Psoas muscle (tissue), 8 donors: Measurements from ENCODE around the gene ANO9. TPM values are rescaled to one million over a fixed set of nuclear protein-coding genes. Genes with fewer than 3 reads are reported as not detected.

Experiments
- ATAC-seq, 4 donors: fragments of 200-7000 bp; cut with Tn5 transposase; one replicate each; pipeline ENCODE4 v1.9.1; 2020; ENCODE audit warnings: moderate library complexity in 3 of 4, mild to moderate bottlenecking in 2 of 4
- DNase-seq, 2 donors: peaks; one replicate each; pipeline ENCODE4 v3.0.0-alpha.2; 2020
- H3K27ac ChIP-seq: fragments of 200-600 bp; one replicate; pipeline ENCODE4 v1.8.0; 2022
- H3K27me3 ChIP-seq, 3 donors: fragments of 200-600 bp in 1 of 3; one replicate each; pipeline versions ENCODE4 v1.6.1 to v1.8.0; 2013 to 2022; ENCODE audit warnings: low read length in 2 of 3, mild to moderate bottlenecking in 2 of 3, moderate library complexity in 1 of 3; ENCODE audit not compliant: insufficient read depth in 3 of 3
- H3K36me3 ChIP-seq, 2 donors: fragments of 200-600 bp in 1 of 2; one replicate each; pipeline versions ENCODE4 v1.6.1 to v1.8.0; 2013 to 2022; ENCODE audit warnings: low read depth in 1 of 2, mild to moderate bottlenecking in 1 of 2, moderate library complexity in 1 of 2; ENCODE audit not compliant: insufficient read depth in 1 of 2
- H3K4me1 ChIP-seq: fragments of 200-600 bp; one replicate; pipeline ENCODE4 v1.8.0; 2022
- H3K4me3 ChIP-seq: fragments of 200-600 bp; one replicate; pipeline ENCODE4 v1.8.0; 2022; ENCODE audit warnings: mild to moderate bottlenecking
- H3K9me3 ChIP-seq: fragments of 200-600 bp; one replicate; pipeline ENCODE4 v1.8.0; 2022
- WGBS, 3 donors: extraction: QIAGEN DNeasy Blood & Tissue Kit; methylation state at CpG; one replicate each; pipeline versions ENCODE4 v1.1.6 to v1.1.7; 2013; 5-methylcytosine and 5-hydroxymethylcytosine counted together
- intact Hi-C, 2 donors: fragments of 100-400 bp; cut with DNase I; formaldehyde crosslinking; loops; one replicate each; pipeline versions ENCODE4 v1.11.0 to v1.14.2; 2022
- polyA plus RNA-seq, 3 donors: library from polyadenylated mRNA; stranded (reverse); fragments of 200-250 nt; gene quantifications; one replicate each; pipeline ENCODE4 v1.2.3, GENCODE V29; 2013
- total RNA-seq, 4 donors: library from RNA; stranded (reverse); fragmentation: NEBNext Ultra II Directional in 2 of 4; extraction: Animal tissue kit (Norgen Biotek cat#: 25700) in 2 of 4; gene quantifications; one replicate each; pipeline versions ENCODE4 v1.2.1 to v1.2.4, GENCODE V29; 2021 to 2023
- TF ChIP-seq, protein P1 (sequence below): fragments of 200-600 bp; IDR thresholded peaks from one replicate; pipeline ENCODE4 v1.8.0; 2022; ENCODE audit warnings: antibody characterized with exemption
- donor health status: healthy with polysubstance abuse.
- donor health status: DM: no; HTN: no; CAD: no; lungs with moderate emphysema.
- donor health status: Bipolar disorder and iron deficiency.
- donor health status: healthy.
- donor health status: DM: yes; HTN: yes; CAD: no.
- donor health status: DM: no; HTN: no; CAD: no.
- donor health status: DM: no; HTN: no; CAD: no.
- donor health status: DM: yes; HTN: yes; CAD: no.

Gene ANO9
- total and polyA plus RNA-seq, 7 donors: 0.09 to 0.59 (median 0.13) TPM; not detected in 1

DNA sequence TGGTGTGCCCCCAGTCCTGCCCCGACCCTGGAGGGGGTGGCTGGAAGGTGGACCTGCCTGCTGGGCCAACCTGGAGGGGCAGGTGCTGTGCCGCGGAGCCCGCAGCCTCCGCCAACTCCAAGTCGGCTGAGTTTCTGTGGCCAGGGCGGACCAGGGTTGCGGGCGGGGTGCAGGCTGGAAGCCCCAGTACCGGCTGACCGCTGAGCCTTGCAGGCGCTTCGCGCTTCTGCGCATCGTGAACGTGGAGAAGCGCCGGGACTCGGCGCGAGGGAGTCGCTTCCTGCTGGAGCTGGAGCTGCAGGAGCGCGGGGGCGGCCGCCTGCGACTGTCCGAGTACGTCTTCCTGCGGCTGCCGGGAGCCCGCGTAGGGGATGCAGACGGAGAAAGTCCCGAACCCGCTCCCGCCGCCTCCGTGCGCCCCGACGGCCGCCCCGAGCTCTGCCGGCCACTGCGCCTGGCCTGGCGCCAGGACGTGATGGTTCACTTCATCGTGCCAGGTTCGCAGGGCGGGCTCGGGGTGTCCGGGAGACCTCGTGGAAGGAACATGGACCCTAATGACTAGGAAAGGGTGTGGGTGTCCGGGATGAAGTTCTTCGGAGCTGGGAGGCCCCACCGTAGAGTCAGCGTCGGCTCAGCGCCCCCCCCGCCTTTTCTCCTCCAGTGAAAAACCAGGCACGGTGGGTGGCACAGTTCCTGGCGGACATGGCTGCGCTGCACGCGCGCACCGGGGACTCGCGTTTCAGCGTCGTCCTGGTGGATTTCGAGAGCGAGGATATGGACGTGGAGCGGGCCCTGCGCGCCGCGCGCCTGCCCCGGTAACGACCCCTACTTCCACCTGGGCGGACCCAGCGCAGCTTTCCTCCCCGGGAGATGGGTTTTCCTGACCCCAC, 62.4 kb downstream of the ANO9 start:
- DNase-seq (peak in 1 of 2 donors; percentile 45), ATAC-seq (no peak)
- Histone ChIP-seq H3K27ac (no peak overlapping the region), H3K4me3 (no peak overlapping the region), H3K4me1 (no peaks in the 10 kb centered on the region), H3K27me3 (peaks cover 0 to 33% (median 15%) of the 10 kb centered on the region in 3 donors), H3K9me3 (no peaks in the 10 kb centered on the region), H3K36me3 (no peaks in the 10 kb centered on the region)
- TF ChIP-seq, protein P1, sequence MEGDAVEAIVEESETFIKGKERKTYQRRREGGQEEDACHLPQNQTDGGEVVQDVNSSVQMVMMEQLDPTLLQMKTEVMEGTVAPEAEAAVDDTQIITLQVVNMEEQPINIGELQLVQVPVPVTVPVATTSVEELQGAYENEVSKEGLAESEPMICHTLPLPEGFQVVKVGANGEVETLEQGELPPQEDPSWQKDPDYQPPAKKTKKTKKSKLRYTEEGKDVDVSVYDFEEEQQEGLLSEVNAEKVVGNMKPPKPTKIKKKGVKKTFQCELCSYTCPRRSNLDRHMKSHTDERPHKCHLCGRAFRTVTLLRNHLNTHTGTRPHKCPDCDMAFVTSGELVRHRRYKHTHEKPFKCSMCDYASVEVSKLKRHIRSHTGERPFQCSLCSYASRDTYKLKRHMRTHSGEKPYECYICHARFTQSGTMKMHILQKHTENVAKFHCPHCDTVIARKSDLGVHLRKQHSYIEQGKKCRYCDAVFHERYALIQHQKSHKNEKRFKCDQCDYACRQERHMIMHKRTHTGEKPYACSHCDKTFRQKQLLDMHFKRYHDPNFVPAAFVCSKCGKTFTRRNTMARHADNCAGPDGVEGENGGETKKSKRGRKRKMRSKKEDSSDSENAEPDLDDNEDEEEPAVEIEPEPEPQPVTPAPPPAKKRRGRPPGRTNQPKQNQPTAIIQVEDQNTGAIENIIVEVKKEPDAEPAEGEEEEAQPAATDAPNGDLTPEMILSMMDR: no peak
- intact Hi-C loops: no loop called here
- 86 to 92% (median 90%) methylated on average over 79 to 87 of the region's 87 CpGs for WGBS, 3 donors

DNA sequence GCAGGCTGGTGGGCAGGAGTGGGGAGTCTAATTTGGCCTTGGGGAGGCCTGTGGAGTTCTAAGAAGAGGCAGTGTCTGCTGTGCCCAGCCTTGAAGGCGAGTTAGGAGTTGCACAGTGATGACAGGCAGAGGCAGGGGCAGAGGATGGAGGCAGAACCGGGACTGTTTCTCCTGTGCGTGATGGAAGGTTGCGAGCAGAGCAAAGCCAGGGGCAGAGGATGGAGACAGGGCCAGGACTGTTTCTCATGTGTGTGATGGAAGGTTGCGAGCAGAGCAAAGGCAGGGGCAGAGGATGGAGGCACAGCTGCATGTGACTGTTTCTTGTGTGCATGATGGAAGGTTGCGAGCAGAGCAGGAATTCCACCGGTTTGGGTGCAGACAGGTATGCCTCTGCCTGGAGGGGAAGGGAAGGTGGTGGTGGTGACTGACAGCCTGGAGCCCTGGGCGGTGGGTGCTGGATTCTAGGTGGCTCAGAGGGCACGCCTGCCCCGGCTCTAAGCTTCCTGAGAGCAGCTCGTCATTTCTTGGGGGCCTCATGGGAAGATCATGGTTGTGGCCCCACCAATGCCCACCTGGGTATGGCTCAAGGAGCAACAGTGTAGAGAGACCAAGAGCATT, 63.8 kb downstream of the ANO9 start:
- Histone ChIP-seq H3K27me3 (peaks cover 0 to 29% (median 17%) of the 10 kb centered on the region in 3 donors), H3K9me3 (no peaks in the 10 kb centered on the region), H3K4me1 (no peaks in the 10 kb centered on the region), H3K4me3 (no peak overlapping the region), H3K36me3 (no peaks in the 10 kb centered on the region), H3K27ac (no peak overlapping the region)
- DNase-seq: no peak
- no peak for ATAC-seq
- WGBS, 3 donors: 78 to 85% (median 83%) methylated on average over 11 of the region's 11 CpGs
- intact Hi-C loops: no loop called here
- TF ChIP-seq, protein P1: no peak

DNA sequence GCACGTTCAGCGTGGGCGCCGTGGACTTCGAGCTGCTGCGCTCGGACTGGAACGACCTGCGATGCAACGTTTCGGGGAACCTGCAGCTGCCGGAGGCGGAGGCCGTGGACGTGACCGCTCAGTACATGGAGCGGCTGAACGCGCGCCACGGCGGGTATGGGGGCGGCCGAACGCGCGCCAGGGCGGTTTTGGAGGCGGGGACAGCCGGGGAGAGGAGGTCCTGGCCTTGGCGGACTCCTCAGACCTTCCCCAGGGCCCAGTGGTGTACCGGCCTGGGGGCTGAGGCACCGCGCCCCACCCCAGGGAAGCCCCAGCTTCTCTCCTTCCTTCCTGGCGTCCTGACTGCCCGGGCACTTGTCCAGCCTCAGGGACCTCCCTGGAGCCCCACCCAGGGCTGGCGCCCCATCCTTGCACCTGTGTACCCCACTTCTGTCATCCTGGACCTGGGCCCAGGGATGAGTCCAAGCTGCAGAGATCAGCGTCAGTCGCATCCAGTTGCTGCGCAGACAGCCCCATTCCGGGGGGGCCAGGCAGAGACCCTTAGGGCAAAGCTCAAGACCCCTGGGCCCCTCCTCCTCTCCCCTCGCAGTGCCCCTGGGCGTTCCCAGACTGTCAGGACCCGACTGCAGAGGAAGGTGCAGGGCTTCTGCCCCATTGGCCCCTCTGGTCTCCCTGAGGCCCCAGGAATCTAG, 64.5 kb downstream of the ANO9 start:
- ATAC-seq (no peak), DNase-seq (no peak)
- Histone ChIP-seq H3K27ac (no peak overlapping the region), H3K4me1 (no peaks in the 10 kb centered on the region), H3K36me3 (no peaks in the 10 kb centered on the region), H3K27me3 (peaks cover 0 to 28% (median 16%) of the 10 kb centered on the region in 3 donors), H3K4me3 (no peak overlapping the region), H3K9me3 (no peaks in the 10 kb centered on the region)
- WGBS, 3 donors: 81 to 84% (median 83%) methylated on average over 30 to 44 of the region's 44 CpGs
- intact Hi-C loops: no loop called here
- TF ChIP-seq, protein P1: no peak

DNA sequence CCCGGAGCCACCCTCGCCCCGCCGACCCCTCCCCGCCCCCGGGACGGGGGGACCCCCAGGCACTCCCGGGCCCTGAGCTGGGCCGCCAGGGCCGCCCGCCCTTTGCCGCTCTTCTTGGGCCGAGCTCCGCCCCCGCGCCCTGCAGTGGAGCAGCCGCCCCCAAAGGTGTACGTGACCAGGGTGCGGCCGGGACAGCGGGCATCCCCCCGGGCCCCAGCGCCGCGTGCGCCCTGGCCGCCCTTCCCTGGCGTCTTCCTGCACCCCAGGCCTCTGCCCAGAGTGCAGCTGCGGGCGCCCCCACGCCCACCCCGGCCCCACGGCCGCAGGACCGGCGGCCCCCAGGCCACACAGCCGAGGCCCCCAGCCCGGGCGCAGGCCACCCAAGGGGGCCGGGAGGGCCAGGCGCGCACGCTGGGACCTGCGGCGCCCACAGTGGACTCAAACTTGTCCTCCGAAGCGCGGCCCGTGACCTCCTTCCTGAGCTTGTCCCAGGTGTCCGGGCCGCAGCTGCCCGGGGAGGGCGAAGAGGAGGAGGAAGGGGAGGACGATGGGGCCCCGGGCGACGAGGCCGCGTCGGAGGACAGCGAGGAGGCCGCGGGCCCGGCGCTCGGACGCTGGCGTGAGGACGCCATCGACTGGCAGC, 65.2 kb downstream of the ANO9 start:
- ATAC-seq (no peak), DNase-seq (no peak)
- H3K36me3 ChIP-seq: no peaks in the 10 kb centered on the region
- no peaks in the 10 kb centered on the region for H3K9me3 ChIP-seq
- H3K27me3 ChIP-seq: peaks cover 0 to 28% (median 16%) of the 10 kb centered on the region in 3 donors
- TF ChIP-seq, protein P1: no peak
- intact Hi-C loops: no loop called here
- no peak overlapping the region for H3K27ac ChIP-seq
- H3K4me3 ChIP-seq: no peak overlapping the region
- no peaks in the 10 kb centered on the region for H3K4me1 ChIP-seq
- 93 to 95% (median 95%) methylated on average over 45 to 70 of the region's 70 CpGs for WGBS, 3 donors
